ENCODE data around the gene TMEM14C. TPM values are rescaled to one million over a fixed set of nuclear protein-coding genes. Genes with fewer than 3 reads are reported as not detected.

The TMEM14C gene
- polyA plus RNA-seq, 1 donor (not counting 4 experiments of a cell fraction or from before 2014, with no cell fraction given) = 304 TPM

DNA sequence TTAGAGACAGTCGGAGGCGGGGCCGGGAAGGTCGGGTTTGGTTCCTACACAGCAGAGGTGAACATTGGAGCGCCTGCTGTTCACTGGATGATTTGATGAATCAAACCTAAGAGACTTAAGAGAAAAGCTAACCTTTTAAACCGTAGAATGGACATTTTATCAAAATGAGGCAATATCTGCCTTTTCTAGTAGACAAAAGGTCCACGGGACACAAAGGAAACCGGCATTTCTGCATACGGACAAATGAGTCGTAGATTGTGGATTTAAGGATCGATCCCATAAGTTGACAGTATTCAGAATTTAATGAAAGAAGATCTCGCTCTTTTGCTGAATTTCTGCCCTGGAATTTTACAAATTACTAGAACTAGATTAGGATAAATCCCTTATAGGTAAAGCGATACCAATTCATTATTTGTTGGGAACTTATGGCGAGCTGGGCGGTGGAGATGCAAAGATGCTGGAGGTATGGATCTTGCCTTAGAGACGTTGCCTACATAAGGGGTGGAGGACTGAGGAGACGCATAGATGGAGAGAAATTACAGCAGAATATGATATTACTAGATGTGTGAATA is 27.7 kb upstream of the TMEM14C start:
- dilution Hi-C loops (cut with MboI; ENCODE audit: extremely low pct_ligation_motif_present, low sequenced_read_pairs) = no loop called here
- Histone ChIP-seq H4K20me1 (ENCODE audit: control insufficient read depth, extremely low read depth, insufficient read depth, low read length) (no peaks in the 10 kb centered on the region), H3K4me3 (ENCODE audit: control insufficient read depth in 2 of 3, extremely low read depth in 1 of 3, insufficient read depth in 2 of 3, low read depth in 1 of 3, low read length in 3 of 3) (peak overlapping the region; percentile 74 to 90 (median 79)), H3K9ac (ENCODE audit: control insufficient read depth, extremely low read depth, insufficient read depth, low read length) (peak overlapping the region; percentile 96), H3K4me1 (ENCODE audit: control insufficient read depth, extremely low read depth, insufficient read depth, low read length) (peaks cover 17% of the 10 kb centered on the region), H3K79me2 (ENCODE audit: control insufficient read depth, insufficient read depth, low read length) (peaks cover 44% of the 10 kb centered on the region), H3K36me3 (ENCODE audit: control insufficient read depth in 2 of 2, extremely low read depth in 1 of 2, insufficient read depth in 2 of 2, low read length in 2 of 2) (peaks cover 2 to 17% of the 10 kb centered on the region in 2 experiments), H3K27ac (ENCODE audit: control insufficient read depth, insufficient read depth, low read length) (peak overlapping the region; percentile 88), H3K27me3 (ENCODE audit: control insufficient read depth, extremely low read depth, insufficient read depth, low read length) (no peaks in the 10 kb centered on the region), H2AFZ (ENCODE audit: control insufficient read depth, low read length) (peak overlapping the region; percentile 51), H3K9me3 (ENCODE audit: control insufficient read depth, low read depth, low read length) (no peaks in the 10 kb centered on the region), H3K4me2 (ENCODE audit: control insufficient read depth, extremely low read depth, insufficient read depth, low read depth, low read length) (peak overlapping the region; percentile 96), H3K9me1 (ENCODE audit: control insufficient read depth, extremely low read depth, insufficient read depth, low read length) (no peaks in the 10 kb centered on the region)
- no peak for FAIRE-seq
- TF ChIP-seq, protein P1, sequence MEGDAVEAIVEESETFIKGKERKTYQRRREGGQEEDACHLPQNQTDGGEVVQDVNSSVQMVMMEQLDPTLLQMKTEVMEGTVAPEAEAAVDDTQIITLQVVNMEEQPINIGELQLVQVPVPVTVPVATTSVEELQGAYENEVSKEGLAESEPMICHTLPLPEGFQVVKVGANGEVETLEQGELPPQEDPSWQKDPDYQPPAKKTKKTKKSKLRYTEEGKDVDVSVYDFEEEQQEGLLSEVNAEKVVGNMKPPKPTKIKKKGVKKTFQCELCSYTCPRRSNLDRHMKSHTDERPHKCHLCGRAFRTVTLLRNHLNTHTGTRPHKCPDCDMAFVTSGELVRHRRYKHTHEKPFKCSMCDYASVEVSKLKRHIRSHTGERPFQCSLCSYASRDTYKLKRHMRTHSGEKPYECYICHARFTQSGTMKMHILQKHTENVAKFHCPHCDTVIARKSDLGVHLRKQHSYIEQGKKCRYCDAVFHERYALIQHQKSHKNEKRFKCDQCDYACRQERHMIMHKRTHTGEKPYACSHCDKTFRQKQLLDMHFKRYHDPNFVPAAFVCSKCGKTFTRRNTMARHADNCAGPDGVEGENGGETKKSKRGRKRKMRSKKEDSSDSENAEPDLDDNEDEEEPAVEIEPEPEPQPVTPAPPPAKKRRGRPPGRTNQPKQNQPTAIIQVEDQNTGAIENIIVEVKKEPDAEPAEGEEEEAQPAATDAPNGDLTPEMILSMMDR (optimal IDR thresholded peaks at IDR 0.05 in 1 of 3, IDR thresholded peaks at IDR 0.05 in 1 of 3, conservative IDR thresholded peaks at IDR 0.05 in 1 of 3; ENCODE audit: extremely low read depth in 1 of 3, insufficient read depth in 2 of 3, low read length in 3 of 3) = no peak
- no peak for TF ChIP-seq EZH2 (IDR thresholded peaks at IDR 0.05; ENCODE audit: low read length)
- DNase-seq (ENCODE audit: low read depth, low spot score) = no peak

GRCh38 chr6:10696655-10697054 is 26.2 kb upstream of the TMEM14C start:
- Histone ChIP-seq H3K79me2 (ENCODE audit: control insufficient read depth, insufficient read depth, low read length) (peaks cover 52% of the 10 kb centered on the region), H3K4me2 (ENCODE audit: control insufficient read depth, extremely low read depth, insufficient read depth, low read depth, low read length) (no peak overlapping the region), H4K20me1 (ENCODE audit: control insufficient read depth, extremely low read depth, insufficient read depth, low read length) (no peaks in the 10 kb centered on the region), H2AFZ (ENCODE audit: control insufficient read depth, low read length) (no peak overlapping the region), H3K4me1 (ENCODE audit: control insufficient read depth, extremely low read depth, insufficient read depth, low read length) (peaks cover 17% of the 10 kb centered on the region), H3K27me3 (ENCODE audit: control insufficient read depth, extremely low read depth, insufficient read depth, low read length) (no peaks in the 10 kb centered on the region), H3K4me3 (ENCODE audit: control insufficient read depth in 2 of 3, extremely low read depth in 1 of 3, insufficient read depth in 2 of 3, low read depth in 1 of 3, low read length in 3 of 3) (peak overlapping the region in 1 of 3 experiments; percentile 90), H3K9ac (ENCODE audit: control insufficient read depth, extremely low read depth, insufficient read depth, low read length) (no peak overlapping the region), H3K9me1 (ENCODE audit: control insufficient read depth, extremely low read depth, insufficient read depth, low read length) (no peaks in the 10 kb centered on the region), H3K36me3 (ENCODE audit: control insufficient read depth in 2 of 2, extremely low read depth in 1 of 2, insufficient read depth in 2 of 2, low read length in 2 of 2) (peaks cover 3 to 19% of the 10 kb centered on the region in 2 experiments), H3K9me3 (ENCODE audit: control insufficient read depth, low read depth, low read length) (no peaks in the 10 kb centered on the region), H3K27ac (ENCODE audit: control insufficient read depth, insufficient read depth, low read length) (no peak overlapping the region)
- FAIRE-seq = no peak
- dilution Hi-C loops (cut with MboI; ENCODE audit: extremely low pct_ligation_motif_present, low sequenced_read_pairs) = no loop called here
- TF ChIP-seq, protein P1 (optimal IDR thresholded peaks at IDR 0.05 in 1 of 3, IDR thresholded peaks at IDR 0.05 in 1 of 3, conservative IDR thresholded peaks at IDR 0.05 in 1 of 3; ENCODE audit: extremely low read depth in 1 of 3, insufficient read depth in 2 of 3, low read length in 3 of 3) = no peak
- no peak for TF ChIP-seq EZH2 (IDR thresholded peaks at IDR 0.05; ENCODE audit: low read length)
- DNase-seq (ENCODE audit: low read depth, low spot score) = no peak

Data from keratinocyte (primary cell).